Embryonic facial prominence (tissue), 1 donor: Measurements from ENCODE around the gene CTU2.

ENCODE experiments used
- DNase-seq: peaks from one replicate; pipeline ENCODE4 v3.0.0-alpha.2; 2016; ENCODE audit errors: extremely low spot score

The CTU2 gene

GRCh38 chr16:88714420-88715302, 8.4 kb downstream of the CTU2 start:
- DNase-seq, result no peak

GRCh38 chr16:88715312-88716190, 9.2 kb downstream of the CTU2 start:
- no peak for DNase-seq

- DNase-seq, result no peak
Measured at GRCh38 chr16:88716201-88716600, 9.9 kb downstream of the CTU2 start.

- no peak for DNase-seq
Measured at GRCh38 chr16:88716601-88717001, 10.3 kb downstream of the CTU2 start.

GRCh38 chr16:88718178-88718577, 11.9 kb downstream of the CTU2 start:
- no peak for DNase-seq

GRCh38 chr16:88719267-88719932, 13.1 kb downstream of the CTU2 start:
- DNase-seq, result no peak

GRCh38 chr16:88719933-88720296, 13.6 kb downstream of the CTU2 start:
- DNase-seq, result no peak

- DNase-seq, result no peak
Measured at GRCh38 chr16:88720396-88720970, 14.2 kb downstream of the CTU2 start.

GRCh38 chr16:88721236-88721635, 14.9 kb downstream of the CTU2 start:
- DNase-seq, result no peak

GRCh38 chr16:88721815-88722755, 15.8 kb downstream of the CTU2 start:
- no peak for DNase-seq

GRCh38 chr16:88722784-88723506, 16.6 kb downstream of the CTU2 start:
- DNase-seq, result no peak

GRCh38 chr16:88723507-88723887, 17.2 kb downstream of the CTU2 start:
- no peak for DNase-seq

GRCh38 chr16:88723911-88724310, 17.6 kb downstream of the CTU2 start:
- DNase-seq, result no peak

- DNase-seq, result no peak
Measured at GRCh38 chr16:88724855-88725555, 18.7 kb downstream of the CTU2 start.

GRCh38 chr16:88725609-88726407, 19.5 kb downstream of the CTU2 start:
- no peak for DNase-seq

- no peak for DNase-seq
Measured at GRCh38 chr16:88726408-88726749, 20.1 kb downstream of the CTU2 start.

- no peak for DNase-seq
Measured at GRCh38 chr16:88726981-88727380, 20.7 kb downstream of the CTU2 start.

- no peak for DNase-seq
Measured at GRCh38 chr16:88727871-88728270, 21.6 kb downstream of the CTU2 start.
